WTC11 (cell line): ENCODE results near the gene UBAC2.

Source experiments
- ATF1 ChIP-seq: sonication (generic); formaldehyde crosslinking; IDR thresholded peaks from 2 replicates; pipeline ENCODE4 v1.8.1; 2023; ENCODE audit warnings: mild to moderate bottlenecking, moderate library complexity, missing genetic modification reagents
- ATF3 ChIP-seq: sonication (generic); formaldehyde crosslinking; conservative IDR thresholded peaks from 2 replicates; pipeline ENCODE4 v1.8.1; 2022; ENCODE audit warnings: mild to moderate bottlenecking, missing genetic modification reagents
- CTCF ChIP-seq: fragments of 200-600 bp; IDR thresholded peaks from 2 replicates; pipeline ENCODE4 v1.8.0; 2022; ENCODE audit warnings: antibody characterized with exemption
- FOXJ3 ChIP-seq: sonication (generic); formaldehyde crosslinking; IDR thresholded peaks from 2 replicates; pipeline ENCODE4 v1.9.0; 2021; ENCODE audit warnings: missing genetic modification reagents, mild to moderate bottlenecking, borderline replicate concordance
- STAT6 ChIP-seq: sonication (generic); formaldehyde crosslinking; conservative IDR thresholded peaks from 2 replicates; pipeline ENCODE4 v1.8.1; 2023; ENCODE audit warnings: mild to moderate bottlenecking, low read depth, missing genetic modification reagents, moderate library complexity

GRCh38 chr13:99294198-99294597 lies 93.5 kb downstream of the UBAC2 start:
- TF ChIP-seq CTCF (no peak), ATF3 (CRISPR knock-in tag) (no peak), STAT6 (CRISPR knock-in tag) (no peak), FOXJ3 (no peak), ATF1 (CRISPR knock-in tag) (no peak)
